Activated CD4-positive, alpha-beta T cell treated with anti-CD3 and anti-CD28 coated beads for 24 hours (primary cell): ENCODE measurements around the gene RNF151.
"Not testable (repeated sequence)": the region's sequence is repeated elsewhere in the genome, so short reads cannot be mapped to it uniquely, and the experiment has no call there.

Experiments
- DNase-seq, 2 donors: peaks; one replicate each; pipeline ENCODE4 v3.0.0-alpha.2; 2020; ENCODE audit warnings: low read depth in 2 of 2

Gene RNF151

DNA sequence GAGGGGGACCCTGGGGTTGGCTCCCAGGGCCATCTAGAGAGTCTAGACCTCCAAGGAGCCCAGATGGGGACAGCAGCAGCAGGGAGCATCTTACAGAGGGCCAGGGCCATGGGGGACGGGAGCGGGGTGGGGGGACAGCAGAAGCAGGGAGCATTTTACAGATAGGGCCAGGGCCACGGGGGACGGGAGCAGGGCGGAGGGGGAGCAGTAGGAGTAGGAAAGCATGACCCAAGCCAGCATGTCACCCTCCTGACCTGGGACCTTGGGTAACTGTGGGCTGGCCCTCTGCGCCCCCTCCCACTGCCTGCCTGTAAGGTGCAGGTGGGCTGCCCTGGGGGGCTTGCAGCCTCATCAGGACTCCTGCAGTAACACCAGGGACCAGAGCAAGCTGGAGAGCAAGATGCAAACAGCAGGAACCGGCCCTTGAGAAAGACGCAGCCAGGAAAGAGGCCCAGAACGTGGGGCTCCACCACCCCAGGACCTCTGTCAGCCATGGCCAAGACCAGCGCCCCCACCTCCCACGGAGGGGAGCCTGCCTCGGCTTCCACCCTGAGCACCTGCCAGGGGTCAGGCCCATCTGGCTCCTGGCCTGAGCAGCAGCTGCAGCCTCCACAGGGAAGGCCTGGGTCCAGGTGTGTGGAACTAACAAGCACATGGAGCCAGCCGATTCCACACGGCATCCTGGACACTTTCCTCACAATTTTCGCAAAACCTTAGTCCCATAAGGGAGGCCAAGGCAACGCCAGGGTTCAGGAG, 40.6 kb downstream of the RNF151 start:
- DNase-seq = no peak

- no peak for DNase-seq
Observed at GRCh38 chr16:2008009-2008526, 41.4 kb downstream of the RNF151 start.

- no peak for DNase-seq
Observed at GRCh38 chr16:2008631-2009163, 42.0 kb downstream of the RNF151 start.

DNA sequence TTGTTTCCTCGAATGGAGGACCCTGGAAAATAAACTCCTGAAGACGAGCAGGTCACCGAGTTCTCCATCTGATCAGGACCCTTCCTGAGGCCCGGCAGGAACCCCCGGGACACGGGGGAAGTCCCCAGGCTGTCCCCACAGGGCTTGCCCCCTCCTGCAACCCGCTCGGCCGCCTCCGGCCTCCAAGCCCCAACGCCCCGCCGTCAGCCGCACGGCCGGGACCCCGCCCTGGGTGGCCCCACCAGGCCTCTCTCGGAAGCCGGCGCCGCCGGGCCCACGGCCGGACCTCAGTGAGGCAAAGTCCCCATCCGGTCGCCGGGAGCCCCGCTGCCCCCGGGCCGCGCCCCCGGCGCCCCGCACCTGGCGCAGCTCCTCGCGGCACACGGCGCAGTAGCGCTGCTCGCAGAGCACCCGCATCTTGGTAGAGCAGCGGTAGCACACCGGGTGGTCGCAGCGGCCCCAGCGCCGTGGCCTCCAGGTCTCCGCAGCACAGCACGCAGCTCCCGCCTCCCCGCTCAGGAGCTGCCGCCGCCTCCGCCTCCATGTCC, 42.6 kb downstream of the RNF151 start:
- DNase-seq = no peak

DNA sequence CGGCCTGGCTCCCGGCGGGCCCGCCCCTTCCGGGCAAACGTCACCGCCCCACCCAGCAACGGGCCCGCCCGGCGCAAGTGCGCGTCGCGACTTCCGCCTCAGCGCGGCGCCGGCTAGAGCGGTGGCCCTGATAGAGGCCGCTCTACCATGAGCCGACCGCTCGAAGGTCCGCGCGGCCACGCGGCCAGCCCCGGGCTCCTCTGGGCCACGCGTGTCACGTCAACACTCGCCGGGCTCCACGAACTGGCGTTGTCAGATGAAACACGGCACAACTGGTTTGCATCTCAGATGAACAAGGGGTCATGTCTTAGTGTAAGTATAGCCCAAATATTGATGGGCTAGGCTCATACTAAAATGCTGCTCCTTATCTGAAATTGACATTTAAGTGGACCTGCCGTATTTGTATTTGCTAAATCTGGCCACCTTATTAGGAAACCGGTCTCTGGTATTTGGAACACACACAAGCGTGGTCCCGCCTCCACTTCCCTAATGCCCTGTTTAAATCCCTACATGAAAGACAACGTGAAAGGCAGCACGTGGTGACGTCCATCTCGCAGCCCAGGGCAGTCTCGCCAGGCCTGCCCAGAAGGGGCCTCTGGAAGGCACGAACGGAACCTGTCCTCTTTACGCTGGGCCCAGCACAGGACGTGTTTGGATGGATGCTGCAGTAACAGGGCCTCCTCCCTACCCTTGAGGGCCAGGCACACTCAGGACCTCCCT, 43.3 kb downstream of the RNF151 start, which contains the start of gene ZNF598:
ZNF598 (minus strand) TSS at position 31 of the 720 bp plus-strand sequence.
- peak; percentile 66 to 69 for DNase-seq

DNA sequence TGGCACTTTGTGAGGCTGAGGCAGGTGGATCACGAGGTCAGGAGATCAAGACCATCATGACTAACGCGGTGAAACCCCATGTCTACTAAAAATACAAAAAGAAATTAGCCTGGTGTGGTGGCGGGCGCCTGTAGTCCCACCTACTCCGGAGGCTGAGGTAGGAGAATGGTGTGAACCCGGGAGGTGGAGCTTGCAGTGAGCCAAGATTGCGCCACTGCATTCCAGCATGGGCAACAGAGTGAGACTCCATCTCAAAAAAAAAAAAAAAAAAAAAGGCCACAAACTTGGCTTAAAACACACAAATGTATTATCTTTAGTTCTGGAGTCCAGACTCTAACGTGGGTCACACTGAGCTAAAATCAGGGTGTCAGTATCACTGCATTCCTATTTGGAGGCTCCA, 45.1 kb downstream of the RNF151 start:
- DNase-seq = not testable (repeated sequence)

DNA sequence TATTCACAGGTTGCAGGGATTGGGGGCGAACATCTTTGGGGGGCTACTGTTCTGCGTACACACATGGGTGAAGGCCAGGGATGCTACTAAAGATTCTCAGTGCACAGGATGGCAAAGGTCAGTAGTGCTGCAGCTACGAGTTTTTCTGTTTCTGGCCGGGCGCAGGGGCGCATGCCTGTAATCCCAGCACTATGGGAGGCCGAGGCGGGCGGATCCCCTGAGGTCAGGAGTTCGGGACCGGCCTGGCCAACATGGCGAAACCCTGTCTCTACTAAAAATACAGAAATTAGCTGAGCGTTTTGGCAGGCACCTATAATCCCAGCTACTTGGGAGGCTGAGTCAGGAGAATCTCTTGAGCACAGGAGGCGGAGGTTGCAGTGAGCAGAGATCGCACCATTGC, 46.9 kb downstream of the RNF151 start:
- no peak for DNase-seq

GRCh38 chr16:2015117-2015946, 48.7 kb downstream of the RNF151 start:
- DNase-seq = no peak

DNA sequence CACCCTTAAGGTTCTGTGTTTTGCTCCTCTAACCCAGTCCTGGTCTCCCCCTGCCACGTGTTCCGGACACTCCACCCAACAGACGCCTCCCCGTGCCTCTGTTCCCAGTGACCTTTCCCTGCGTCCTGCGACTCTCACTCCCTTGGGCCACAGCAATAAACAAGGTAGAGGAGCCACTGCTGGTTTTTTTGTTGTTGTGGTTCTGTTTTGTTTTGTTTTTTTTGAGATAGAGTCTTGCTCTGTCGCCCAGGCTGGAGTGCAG, 49.2 kb downstream of the RNF151 start:
- no peak for DNase-seq

GRCh38 chr16:2016407-2016922, 49.8 kb downstream of the RNF151 start:
- no peak for DNase-seq
